A673 (cell line): Measurements from ENCODE around the gene CHD2. TPM values are rescaled to one million over a fixed set of nuclear protein-coding genes. Genes with fewer than 3 reads are reported as not detected.

Experiments
- BruUV-seq: library from RNA; stranded (reverse); fragments of 400-500 nt; replicated peaks from 2 replicates; lab custom pipeline; 2021; lab: Mats Ljungman, UMichigan
- CTCF ChIA-PET: fragments of 300-600 bp; sonication (Branson Sonifier 250); formaldehyde crosslinking; loops from one replicate; lab custom pipeline; 2022; ENCODE audit warnings: antibody characterized with exemption; lab: Charles Lee
- POLR2A ChIA-PET: fragments of 300-600 bp; sonication (Branson Sonifier 250); formaldehyde crosslinking; loops from one replicate; lab custom pipeline; 2022; ENCODE audit warnings: antibody characterized with exemption; ENCODE audit not compliant: low non-redundant PET; lab: Charles Lee
- DNase-seq: peaks from one replicate; pipeline ENCODE4 v3.0.0-alpha.2; 2015; ENCODE audit warnings: low spot score
- H3K27ac ChIP-seq: fragments of 200-600 bp; sonication (generic); 2 replicates; pipeline ENCODE4 v1.5.1; 2016; ENCODE audit warnings: mixed run types, low read depth, mild to moderate bottlenecking, mixed read lengths, antibody characterized with exemption, low read length; ENCODE audit not compliant: poor library complexity, severe bottlenecking
- H3K27me3 ChIP-seq: fragments of 200-600 bp; sonication (generic); replicated peaks from 2 replicates; pipeline ENCODE4 v1.6.1; 2017; ENCODE audit warnings: mixed run types, low read depth, mild to moderate bottlenecking, mixed read lengths, antibody characterized with exemption, low read length; ENCODE audit not compliant: insufficient read depth, poor library complexity
- H3K36me3 ChIP-seq: fragments of 200-600 bp; sonication (generic); 2 replicates; pipeline ENCODE4 v1.6.1; 2016; ENCODE audit warnings: mixed run types, mild to moderate bottlenecking, mixed read lengths, antibody characterized with exemption, low read length; ENCODE audit not compliant: insufficient read depth, poor library complexity, severe bottlenecking
- H3K4me1 ChIP-seq: fragments of 200-600 bp; sonication (generic); 2 replicates; pipeline ENCODE4 v1.6.1; 2017; ENCODE audit warnings: mixed run types, mild to moderate bottlenecking, mixed read lengths, antibody characterized with exemption, low read length; ENCODE audit not compliant: insufficient read depth, poor library complexity, severe bottlenecking
- H3K4me3 ChIP-seq: fragments of 200-600 bp; sonication (generic); 2 replicates; pipeline ENCODE4 v1.5.1; 2016; ENCODE audit warnings: low read depth, mixed run types, mild to moderate bottlenecking, mixed read lengths, low read length; ENCODE audit not compliant: poor library complexity, severe bottlenecking
- H3K9me3 ChIP-seq: fragments of 200-600 bp; sonication (generic); 2 replicates; pipeline ENCODE4 v1.6.1; 2016; ENCODE audit warnings: mixed run types, low read depth, mild to moderate bottlenecking, mixed read lengths, antibody characterized with exemption, low read length; ENCODE audit not compliant: poor library complexity, severe bottlenecking
- CTCF ChIP-seq: fragments of 300-800, 200-600 bp; sonication (generic); conservative IDR thresholded peaks from 2 replicates; pipeline ENCODE4 v1.5.1; 2017; ENCODE audit warnings: low read depth, mild to moderate bottlenecking, antibody characterized with exemption, low read length, moderate library complexity, mixed read lengths
- EZH2 ChIP-seq: fragments of 200-600 bp; sonication (generic); IDR thresholded peaks from 2 replicates; pipeline ENCODE4 v1.6.1; 2017; ENCODE audit warnings: borderline replicate concordance, low read depth, mild to moderate bottlenecking, mixed read lengths, antibody characterized with exemption, low read length; ENCODE audit not compliant: poor library complexity, severe bottlenecking
- intact Hi-C: fragments of 100-400 bp; cut with micrococcal nuclease; formaldehyde crosslinking; loops from one replicate; pipeline ENCODE4 v1.10.0; 2022; ENCODE audit not compliant: unreplicated experiment
- total RNA-seq: library from RNA; stranded (reverse); gene quantifications from 2 replicates; pipeline ENCODE4 v1.2.3, GENCODE V29; 2021

The CHD2 gene
- total RNA-seq, 1 experiment from 2014 or later, result 75.7 TPM

- ChIA-PET POLR2A (no interaction called here), CTCF (interaction anchor here (0.6 kb wide), 1 partner anchor 126 kb away, joined by 3 read pairs; no protein-coding TSS in a partner anchor)
Observed at GRCh38 chr15:92979011-92979701, 79.0 kb downstream of the CHD2 start.

GRCh38 chr15:92981333-92981732 lies 81.2 kb downstream of the CHD2 start:
- no peak for DNase-seq

More at GRCh38 chr15:92979011-92979701, 79.0 kb downstream of the CHD2 start:
- Histone ChIP-seq H3K4me1 (no peaks in the 10 kb centered on the region), H3K36me3 (peaks cover 99% of the 10 kb centered on the region), H3K4me3 (no peak overlapping the region), H3K27ac (no peak overlapping the region), H3K9me3 (no peaks in the 10 kb centered on the region), H3K27me3 (no peaks in the 10 kb centered on the region)
- TF ChIP-seq EZH2 (no peak), CTCF (no peak)
- DNase-seq, result no peak
- intact Hi-C loops, result no loop called here
- BruUV-seq, result no TSS peak

GRCh38 chr15:92984161-92984560 lies 84.0 kb downstream of the CHD2 start:
- H3K27me3 ChIP-seq, result no peaks in the 10 kb centered on the region
- TF ChIP-seq CTCF, result no peak
- TF ChIP-seq EZH2, result no peak
- H3K9me3 ChIP-seq, result no peaks in the 10 kb centered on the region
- no peaks in the 10 kb centered on the region for H3K4me1 ChIP-seq
- DNase-seq, result no peak
- H3K36me3 ChIP-seq, result peaks cover 93% of the 10 kb centered on the region
- no TSS peak for BruUV-seq
- intact Hi-C loops, result no loop called here
- CTCF ChIA-PET, result no interaction called here
- POLR2A ChIA-PET, result no interaction called here
- H3K4me3 ChIP-seq, result no peak overlapping the region
- no peak overlapping the region for H3K27ac ChIP-seq

More at GRCh38 chr15:92981333-92981732, 81.2 kb downstream of the CHD2 start:
- ChIA-PET CTCF (no interaction called here), POLR2A (no interaction called here)
- no peaks in the 10 kb centered on the region for H3K27me3 ChIP-seq
- H3K36me3 ChIP-seq, result peaks cover 97% of the 10 kb centered on the region
- H3K4me3 ChIP-seq, result no peak overlapping the region
- BruUV-seq, result no TSS peak
- H3K27ac ChIP-seq, result no peak overlapping the region
- no peaks in the 10 kb centered on the region for H3K4me1 ChIP-seq
- intact Hi-C loops, result no loop called here
- TF ChIP-seq EZH2, result no peak
- TF ChIP-seq CTCF, result no peak
- H3K9me3 ChIP-seq, result no peaks in the 10 kb centered on the region
